DOHH2 (cell line): Measurements from ENCODE around the gene CPNE8.

Experiments
- EZH2phosphoT487 ChIP-seq: fragments of 200-600 bp; sonication (generic); IDR thresholded peaks from 2 replicates; pipeline ENCODE4 v1.6.1; 2017; ENCODE audit warnings: borderline replicate concordance, mild to moderate bottlenecking, antibody characterized with exemption, low read length, moderate library complexity, mixed read lengths
- TF ChIP-seq, protein P1 (sequence below): fragments of 200-600 bp; sonication (generic); IDR thresholded peaks from one replicate; pipeline ENCODE4 v1.5.1; 2014; ENCODE audit warnings: antibody characterized with exemption, mild to moderate bottlenecking, low read depth, low read length; ENCODE audit not compliant: poor library complexity, severe bottlenecking

DNA sequence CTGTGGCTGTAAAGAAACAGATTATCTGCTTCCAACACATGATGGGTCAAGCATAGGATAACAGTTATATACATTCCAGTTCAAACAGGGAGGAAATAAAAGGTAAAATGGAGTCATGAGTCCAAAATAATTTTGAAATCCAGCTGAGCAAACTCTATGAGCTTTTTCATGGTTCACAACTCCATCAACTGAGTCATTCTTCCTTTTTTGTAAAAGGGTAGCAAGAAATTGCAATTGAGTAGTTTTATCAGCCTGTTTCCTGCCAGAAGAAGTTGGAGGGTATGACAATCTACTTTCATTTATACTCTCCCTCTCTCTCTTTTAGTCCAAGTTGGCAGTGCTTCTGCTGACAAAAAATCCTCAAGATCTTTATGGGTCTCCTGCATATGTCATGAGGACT is 95.6 kb downstream of the CPNE8 start:
- TF ChIP-seq, protein P1, sequence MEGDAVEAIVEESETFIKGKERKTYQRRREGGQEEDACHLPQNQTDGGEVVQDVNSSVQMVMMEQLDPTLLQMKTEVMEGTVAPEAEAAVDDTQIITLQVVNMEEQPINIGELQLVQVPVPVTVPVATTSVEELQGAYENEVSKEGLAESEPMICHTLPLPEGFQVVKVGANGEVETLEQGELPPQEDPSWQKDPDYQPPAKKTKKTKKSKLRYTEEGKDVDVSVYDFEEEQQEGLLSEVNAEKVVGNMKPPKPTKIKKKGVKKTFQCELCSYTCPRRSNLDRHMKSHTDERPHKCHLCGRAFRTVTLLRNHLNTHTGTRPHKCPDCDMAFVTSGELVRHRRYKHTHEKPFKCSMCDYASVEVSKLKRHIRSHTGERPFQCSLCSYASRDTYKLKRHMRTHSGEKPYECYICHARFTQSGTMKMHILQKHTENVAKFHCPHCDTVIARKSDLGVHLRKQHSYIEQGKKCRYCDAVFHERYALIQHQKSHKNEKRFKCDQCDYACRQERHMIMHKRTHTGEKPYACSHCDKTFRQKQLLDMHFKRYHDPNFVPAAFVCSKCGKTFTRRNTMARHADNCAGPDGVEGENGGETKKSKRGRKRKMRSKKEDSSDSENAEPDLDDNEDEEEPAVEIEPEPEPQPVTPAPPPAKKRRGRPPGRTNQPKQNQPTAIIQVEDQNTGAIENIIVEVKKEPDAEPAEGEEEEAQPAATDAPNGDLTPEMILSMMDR: no peak
- TF ChIP-seq EZH2phosphoT487: no peak
